Suppressor macrophage (primary cell): ENCODE measurements around the gene ALG13.
"Not testable (repeated sequence)": the region's sequence is repeated elsewhere in the genome, so short reads cannot be mapped to it uniquely, and the experiment has no call there.

Source experiments
- DNase-seq, 4 experiments: peaks; one replicate each; pipeline ENCODE4 v3.0.0-alpha.2; 2020 to 2022
- total RNA-seq, 17 experiments: gene quantifications; one replicate each; lab custom pipeline; 2026; ENCODE audit warnings: mixed read lengths in 6 of 17, inconsistent platforms in 3 of 17; lab: John Stamatoyannopoulos, UW

ALG13 gene
- total RNA-seq = 14.4 to 35.9 (median 26.3) reads per million in 17 experiments

- DNase-seq = peak; percentile 92 to 95 (median 94)
Measured at GRCh38 chrX:111680988-111681779, at the start of gene ALG13. Gene ALG13, plus strand, starts transcription at chrX:111681170. Its CDS starts 49 bp downstream, at chrX:111681219.

- no peak for DNase-seq
Measured at GRCh38 chrX:111634823-111635729, 45.9 kb upstream of the ALG13 start.

- DNase-seq = no peak
Measured at GRCh38 chrX:111641969-111642368, 39.0 kb upstream of the ALG13 start.

GRCh38 chrX:111645165-111645564, 35.8 kb upstream of the ALG13 start:
- not testable (repeated sequence) for DNase-seq

GRCh38 chrX:111645607-111646006, 35.4 kb upstream of the ALG13 start:
- no peak for DNase-seq

GRCh38 chrX:111646515-111646914, 34.5 kb upstream of the ALG13 start:
- DNase-seq = no peak

GRCh38 chrX:111648802-111649201, 32.2 kb upstream of the ALG13 start:
- DNase-seq = no peak

GRCh38 chrX:111649638-111650037, 31.3 kb upstream of the ALG13 start:
- no peak for DNase-seq

- no peak for DNase-seq
Measured at GRCh38 chrX:111650845-111651244, 30.1 kb upstream of the ALG13 start.

- peak in 3 of 4 experiments; percentile 5 to 30 (median 17) for DNase-seq
Measured at GRCh38 chrX:111652719-111653118, 28.3 kb upstream of the ALG13 start.

GRCh38 chrX:111661241-111661640, 19.7 kb upstream of the ALG13 start:
- peak; percentile 7 to 51 (median 45) for DNase-seq

- DNase-seq = peak in 2 of 4 experiments; percentile 23 to 33
Measured at GRCh38 chrX:111662292-111662691, 18.7 kb upstream of the ALG13 start.

- DNase-seq = no peak
Measured at GRCh38 chrX:111671668-111672067, 9.3 kb upstream of the ALG13 start.

GRCh38 chrX:111687305-111687704, 6.3 kb downstream of the ALG13 start:
- DNase-seq = no peak

- peak in 2 of 4 experiments; percentile 16 to 18 for DNase-seq
Measured at GRCh38 chrX:111695297-111695880, 14.4 kb downstream of the ALG13 start.

GRCh38 chrX:111719426-111720210, 38.6 kb downstream of the ALG13 start:
- DNase-seq = peak in 2 of 4 experiments; percentile 16 to 17

- DNase-seq = no peak
Measured at GRCh38 chrX:111728096-111728495, 47.1 kb downstream of the ALG13 start.

- DNase-seq = no peak
Measured at GRCh38 chrX:111731351-111731750, 50.4 kb downstream of the ALG13 start.

- no peak for DNase-seq
Measured at GRCh38 chrX:111736571-111736970, 55.6 kb downstream of the ALG13 start.

GRCh38 chrX:111742018-111742417, 61.0 kb downstream of the ALG13 start:
- DNase-seq = no peak

GRCh38 chrX:111743316-111743715, 62.3 kb downstream of the ALG13 start:
- DNase-seq = no peak

GRCh38 chrX:111756486-111756885, 75.5 kb downstream of the ALG13 start:
- DNase-seq = no peak
